Activated B cell treated with CpG ODN at 0.5 μM for 24 hours (primary cell): ENCODE results near the gene SBDS. TPM values are rescaled to one million over a fixed set of nuclear protein-coding genes. Genes with fewer than 3 reads are reported as not detected.

Experiments
- ATAC-seq: fragments of 200-7000 bp; cut with Tn5 transposase; one replicate; pipeline ENCODE4 v1.10.0; 2021; ENCODE audit warnings: low read depth, mild to moderate bottlenecking, moderate library complexity
- CTCF ChIA-PET: fragments of 350-600 bp; sonication (Branson Sonifier 250); formaldehyde crosslinking; loops from one replicate; lab custom pipeline; 2021; ENCODE audit warnings: antibody characterized with exemption; lab: Charles Lee
- POLR2A ChIA-PET: fragments of 350-600 bp; sonication (Branson Sonifier 250); formaldehyde crosslinking; loops from one replicate; lab custom pipeline; 2021; ENCODE audit warnings: antibody characterized with exemption; lab: Charles Lee
- DNase-seq: peaks from one replicate; pipeline ENCODE4 v3.0.0; 2022
- H3K27ac Mint-ChIP-seq: one replicate; pipeline ENCODE4 v1.8.0; 2020; ENCODE audit warnings: mixed read lengths
- H3K27me3 Mint-ChIP-seq: one replicate; pipeline ENCODE4 v1.8.0; 2021; ENCODE audit warnings: mixed read lengths
- H3K36me3 Mint-ChIP-seq: one replicate; pipeline ENCODE4 v1.8.0; 2021; ENCODE audit warnings: low read depth, mixed read lengths
- H3K4me1 Mint-ChIP-seq: one replicate; pipeline ENCODE4 v1.8.0; 2021; ENCODE audit warnings: mixed read lengths
- H3K4me3 Mint-ChIP-seq: one replicate; pipeline ENCODE4 v1.8.0; 2020; ENCODE audit warnings: mild to moderate bottlenecking, mixed read lengths
- H3K9me3 Mint-ChIP-seq: one replicate; pipeline ENCODE4 v1.8.0; 2020; ENCODE audit warnings: mixed read lengths
- CTCF ChIP-seq: fragments of 200-600 bp; IDR thresholded peaks from one replicate; pipeline ENCODE4 v1.8.0; 2022; ENCODE audit warnings: antibody characterized with exemption, mild to moderate bottlenecking
- intact Hi-C: fragments of 100-400 bp; cut with micrococcal nuclease; formaldehyde crosslinking; loops from one replicate; pipeline ENCODE4 v1.15.1; 2024
- total RNA-seq: library from RNA; stranded (reverse); gene quantifications from 2 replicates; pipeline ENCODE4 v1.2.3, GENCODE V29; 2022

Gene SBDS
- total RNA-seq, 1 donor from 2014 or later, result 26.6 TPM

- Mint-ChIP-seq H3K9me3 (no peaks in the 10 kb centered on the region), H3K4me3 (no peak overlapping the region), H3K27me3 (no peaks in the 10 kb centered on the region), H3K4me1 (no peaks in the 10 kb centered on the region), H3K36me3 (peaks cover 41% of the 10 kb centered on the region), H3K27ac (no peak overlapping the region)
- ATAC-seq (no peak), DNase-seq (no peak)
- intact Hi-C loops, result no loop called here
- POLR2A ChIA-PET, result no interaction called here
- CTCF ChIA-PET, result no interaction called here
- TF ChIP-seq CTCF, result no peak
These were observed 34.3 kb downstream of the SBDS start for GRCh38 chr7:66961096-66961495.

GRCh38 chr7:66960192-66960591 is 35.2 kb downstream of the SBDS start:
- ChIA-PET CTCF (no interaction called here), POLR2A (no interaction called here)
- ATAC-seq, result no peak
- Mint-ChIP-seq H3K9me3 (no peaks in the 10 kb centered on the region), H3K27me3 (no peaks in the 10 kb centered on the region), H3K4me1 (no peaks in the 10 kb centered on the region), H3K36me3 (peaks cover 50% of the 10 kb centered on the region), H3K4me3 (no peak overlapping the region), H3K27ac (no peak overlapping the region)
- TF ChIP-seq CTCF, result no peak
- no peak for DNase-seq
- intact Hi-C loops, result no loop called here

- H3K36me3 Mint-ChIP-seq, result peaks cover 56% of the 10 kb centered on the region
- no peak overlapping the region for H3K27ac Mint-ChIP-seq
- no peak overlapping the region for H3K4me3 Mint-ChIP-seq
- DNase-seq (no peak), ATAC-seq (no peak)
- H3K9me3 Mint-ChIP-seq, result no peaks in the 10 kb centered on the region
- intact Hi-C loops, result no loop called here
- CTCF ChIA-PET, result interaction anchor here (0.6 kb wide), 1 partner anchor 483 kb away, joined by 3 read pairs; no protein-coding TSS in a partner anchor
- H3K27me3 Mint-ChIP-seq, result no peaks in the 10 kb centered on the region
- no peaks in the 10 kb centered on the region for H3K4me1 Mint-ChIP-seq
- no peak for TF ChIP-seq CTCF
- POLR2A ChIA-PET, result no interaction called here
These were observed 36.6 kb downstream of the SBDS start for GRCh38 chr7:66958538-66959350.

GRCh38 chr7:66957595-66958290 is 37.6 kb downstream of the SBDS start:
- Mint-ChIP-seq H3K36me3 (peaks cover 65% of the 10 kb centered on the region), H3K27ac (no peak overlapping the region), H3K27me3 (no peaks in the 10 kb centered on the region), H3K4me3 (no peak overlapping the region), H3K4me1 (peaks cover 7% of the 10 kb centered on the region), H3K9me3 (no peaks in the 10 kb centered on the region)
- no peak for TF ChIP-seq CTCF
- ChIA-PET POLR2A (interaction anchor here (0.6 kb wide), 1 partner anchor 37 kb away, joined by 3 read pairs; the partner anchor contains the start of gene TMEM248), CTCF (no interaction called here)
- DNase-seq (no peak), ATAC-seq (no peak)
- intact Hi-C loops, result no loop called here

GRCh38 chr7:66953044-66953427 is 42.4 kb downstream of the SBDS start:
- Mint-ChIP-seq H3K4me3 (no peak overlapping the region), H3K27me3 (no peaks in the 10 kb centered on the region), H3K36me3 (peaks cover 76% of the 10 kb centered on the region), H3K27ac (peak overlapping the region; percentile 13), H3K9me3 (no peaks in the 10 kb centered on the region), H3K4me1 (peaks cover 11% of the 10 kb centered on the region)
- ChIA-PET POLR2A (no interaction called here), CTCF (no interaction called here)
- ATAC-seq (no peak), DNase-seq (no peak)
- intact Hi-C loops, result no loop called here
- no peak for TF ChIP-seq CTCF
